ENCODE results near the gene MYOF. TPM values are rescaled to one million over a fixed set of nuclear protein-coding genes. Genes with fewer than 3 reads are reported as not detected.

Gene MYOF
- total RNA-seq, 2 donors from 2014 or later, result 21.1 to 25.7 TPM

- no peaks in the 10 kb centered on the region for H3K9me3 ChIP-seq
- 55 to 59% methylated on average over 5 of the region's 5 CpGs for WGBS, 2 donors
- intact Hi-C loops (cut with DNase I), result no loop called here
- DNase-seq (no peak), ATAC-seq (no peak)
- H3K4me1 ChIP-seq, result no peaks in the 10 kb centered on the region
- no peaks in the 10 kb centered on the region for H3K27me3 ChIP-seq
- H3K4me3 ChIP-seq, result no peak overlapping the region
- no peak overlapping the region for H3K27ac ChIP-seq
- no peak for TF ChIP-seq POLR2A (IDR thresholded peaks at IDR 0.05)
- TF ChIP-seq, protein P1, sequence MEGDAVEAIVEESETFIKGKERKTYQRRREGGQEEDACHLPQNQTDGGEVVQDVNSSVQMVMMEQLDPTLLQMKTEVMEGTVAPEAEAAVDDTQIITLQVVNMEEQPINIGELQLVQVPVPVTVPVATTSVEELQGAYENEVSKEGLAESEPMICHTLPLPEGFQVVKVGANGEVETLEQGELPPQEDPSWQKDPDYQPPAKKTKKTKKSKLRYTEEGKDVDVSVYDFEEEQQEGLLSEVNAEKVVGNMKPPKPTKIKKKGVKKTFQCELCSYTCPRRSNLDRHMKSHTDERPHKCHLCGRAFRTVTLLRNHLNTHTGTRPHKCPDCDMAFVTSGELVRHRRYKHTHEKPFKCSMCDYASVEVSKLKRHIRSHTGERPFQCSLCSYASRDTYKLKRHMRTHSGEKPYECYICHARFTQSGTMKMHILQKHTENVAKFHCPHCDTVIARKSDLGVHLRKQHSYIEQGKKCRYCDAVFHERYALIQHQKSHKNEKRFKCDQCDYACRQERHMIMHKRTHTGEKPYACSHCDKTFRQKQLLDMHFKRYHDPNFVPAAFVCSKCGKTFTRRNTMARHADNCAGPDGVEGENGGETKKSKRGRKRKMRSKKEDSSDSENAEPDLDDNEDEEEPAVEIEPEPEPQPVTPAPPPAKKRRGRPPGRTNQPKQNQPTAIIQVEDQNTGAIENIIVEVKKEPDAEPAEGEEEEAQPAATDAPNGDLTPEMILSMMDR (IDR thresholded peaks at IDR 0.05), result no peak
- no peaks in the 10 kb centered on the region for H3K36me3 ChIP-seq (replicated peaks in 1 of 2; ENCODE audit: insufficient read depth in 1 of 2, low read depth in 2 of 2)
Observed at GRCh38 chr10:93309062-93309461, 173.1 kb downstream of the MYOF start.

DNA sequence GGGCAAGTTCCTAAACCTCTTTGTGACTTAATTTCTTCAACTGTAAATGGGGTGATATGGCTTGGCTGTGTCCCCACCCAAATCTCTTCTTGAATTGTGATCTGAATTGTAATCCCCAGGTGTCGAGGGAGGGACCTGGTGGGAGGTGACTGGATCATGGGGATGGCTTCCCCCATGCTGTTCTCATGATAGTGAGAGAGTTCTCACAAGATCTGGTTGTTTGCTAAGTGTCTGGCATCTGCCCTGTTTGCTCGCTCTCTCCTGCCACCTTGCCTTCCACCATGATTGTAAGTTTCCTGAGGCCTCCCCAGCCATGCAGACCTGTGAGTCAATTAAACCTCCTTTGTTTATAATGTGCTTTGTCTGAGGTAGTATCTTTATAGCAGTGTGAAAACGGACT lies 177.0 kb downstream of the MYOF start:
- WGBS, 2 donors, result 66 to 82% methylated on average over 3 of the region's 3 CpGs
- TF ChIP-seq, protein P1 (IDR thresholded peaks at IDR 0.05), result no peak
- no peak for TF ChIP-seq POLR2A (IDR thresholded peaks at IDR 0.05)
- Histone ChIP-seq H3K36me3 (replicated peaks in 1 of 2; ENCODE audit: insufficient read depth in 1 of 2, low read depth in 2 of 2) (no peaks in the 10 kb centered on the region), H3K27ac (no peak overlapping the region), H3K27me3 (no peaks in the 10 kb centered on the region), H3K4me3 (no peak overlapping the region), H3K9me3 (no peaks in the 10 kb centered on the region), H3K4me1 (no peaks in the 10 kb centered on the region)
- intact Hi-C loops (cut with DNase I), result no loop called here
- DNase-seq, result no peak
- no peak for ATAC-seq

GRCh38 chr10:93300981-93301380 lies 181.2 kb downstream of the MYOF start:
- 70 to 77% methylated on average over 5 of the region's 5 CpGs for WGBS, 2 donors
- no peaks in the 10 kb centered on the region for H3K4me1 ChIP-seq
- no peak for TF ChIP-seq POLR2A (IDR thresholded peaks at IDR 0.05)
- TF ChIP-seq, protein P1 (IDR thresholded peaks at IDR 0.05), result no peak

DNA sequence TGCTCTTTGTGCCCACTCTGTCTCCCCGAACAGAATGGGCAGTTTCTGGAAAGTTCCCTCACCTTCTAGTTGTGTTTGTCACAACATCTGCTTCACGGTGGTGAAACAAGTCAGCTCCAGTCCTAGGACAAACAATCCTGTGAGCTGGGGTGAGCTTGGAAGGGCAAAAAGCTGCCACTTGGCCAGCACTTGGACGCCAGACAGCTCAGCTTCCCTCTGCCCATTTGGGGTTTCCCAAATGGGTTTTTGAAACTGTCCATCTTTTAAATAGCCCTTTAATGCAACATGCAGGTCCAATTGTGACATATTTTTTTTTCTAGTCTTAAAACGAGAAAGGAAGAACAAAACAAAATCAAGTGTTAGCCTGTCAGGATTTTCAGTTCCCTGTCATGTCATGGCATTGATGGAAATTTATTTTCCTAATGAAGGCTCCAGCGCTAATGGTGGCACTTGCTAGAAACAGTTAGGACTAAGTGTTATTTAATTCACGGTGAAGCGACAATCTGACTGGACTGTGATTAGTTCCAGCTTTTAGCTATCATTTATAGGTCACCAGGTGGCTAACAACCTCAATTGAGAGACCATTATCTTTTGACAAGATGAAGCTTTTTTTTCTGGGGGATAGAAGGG lies 181.7 kb downstream of the MYOF start:
- 58 to 59% methylated on average over 7 of the region's 7 CpGs for WGBS, 2 donors

More at GRCh38 chr10:93300981-93301380, 181.2 kb downstream of the MYOF start:
- no peak overlapping the region for H3K27ac ChIP-seq
- no peak for DNase-seq
- no peak for ATAC-seq
- no peaks in the 10 kb centered on the region for H3K36me3 ChIP-seq (replicated peaks in 1 of 2; ENCODE audit: insufficient read depth in 1 of 2, low read depth in 2 of 2)
- no peaks in the 10 kb centered on the region for H3K9me3 ChIP-seq
- H3K4me3 ChIP-seq, result no peak overlapping the region
- H3K27me3 ChIP-seq, result no peaks in the 10 kb centered on the region
- intact Hi-C loops (cut with DNase I), result no loop called here

More for the DNA sequence above, 181.7 kb downstream of the MYOF start:
- Histone ChIP-seq H3K9me3 (no peaks in the 10 kb centered on the region), H3K27ac (no peak overlapping the region), H3K4me3 (no peak overlapping the region), H3K27me3 (no peaks in the 10 kb centered on the region), H3K36me3 (replicated peaks in 1 of 2; ENCODE audit: insufficient read depth in 1 of 2, low read depth in 2 of 2) (no peaks in the 10 kb centered on the region), H3K4me1 (no peaks in the 10 kb centered on the region)
- TF ChIP-seq, protein P1 (IDR thresholded peaks at IDR 0.05), result no peak
- no peak for TF ChIP-seq POLR2A (IDR thresholded peaks at IDR 0.05)
- intact Hi-C loops (cut with DNase I), result no loop called here
- ATAC-seq, result no peak
- DNase-seq, result no peak
